Natural killer cell (primary cell): ENCODE results near the gene PRMT3. TPM values are rescaled to one million over a fixed set of nuclear protein-coding genes. Genes with fewer than 3 reads are reported as not detected.

Experiments used
- ATAC-seq, 3 donors: fragments of 150-1000 bp in 2 of 3; fragments of 200-7000 bp in 1 of 3; cut with Tn5 transposase; 1 replicate in 1 of 3; 2 replicates in 2 of 3; pipeline ENCODE4 v1.10.0; 2021; ENCODE audit warnings: mild to moderate bottlenecking in 2 of 3, moderate library complexity in 2 of 3
- DNase-seq, 2 donors: peaks; one replicate each; pipeline versions ENCODE4 v3.0.0 to v3.0.0-alpha.2; 2013 to 2021; ENCODE audit warnings: mixed read lengths in 1 of 2
- H3K27ac ChIP-seq: one replicate; pipeline ENCODE4 v1.5.1; 2013; ENCODE audit warnings: mild to moderate bottlenecking, low read length
- H3K27me3 ChIP-seq: one replicate; pipeline ENCODE4 v1.6.1; 2013; ENCODE audit warnings: low read length; ENCODE audit not compliant: control insufficient read depth, insufficient read depth
- H3K36me3 ChIP-seq: one replicate; pipeline ENCODE4 v1.6.1; 2013; ENCODE audit warnings: low read length; ENCODE audit not compliant: control insufficient read depth, insufficient read depth
- H3K4me1 ChIP-seq: one replicate; pipeline ENCODE4 v1.6.1; 2013; ENCODE audit warnings: low read length; ENCODE audit not compliant: control insufficient read depth, insufficient read depth
- H3K4me3 ChIP-seq: one replicate; pipeline ENCODE4 v1.5.1; 2013; ENCODE audit warnings: low read length
- H3K9me3 ChIP-seq: one replicate; pipeline ENCODE4 v1.6.1; 2013; ENCODE audit warnings: low read length; ENCODE audit not compliant: control insufficient read depth, insufficient read depth
- H3K27ac Mint-ChIP-seq, 2 donors: one replicate each; pipeline ENCODE4 v1.8.0; 2022; ENCODE audit warnings: mild to moderate bottlenecking in 2 of 2, mixed read lengths in 2 of 2, moderate library complexity in 1 of 2
- H3K27me3 Mint-ChIP-seq, 2 donors: one replicate each; pipeline ENCODE4 v1.8.0; 2022; ENCODE audit warnings: low read depth in 2 of 2, mixed read lengths in 2 of 2
- H3K36me3 Mint-ChIP-seq: one replicate; pipeline ENCODE4 v1.8.0; 2022; ENCODE audit warnings: mixed read lengths
- H3K4me1 Mint-ChIP-seq, 2 donors: one replicate each; pipeline ENCODE4 v1.8.0; 2022; ENCODE audit warnings: mixed read lengths in 2 of 2
- H3K4me3 Mint-ChIP-seq: one replicate; pipeline ENCODE4 v1.8.0; 2022; ENCODE audit warnings: mild to moderate bottlenecking, moderate library complexity, mixed read lengths
- H3K9me3 Mint-ChIP-seq, 2 donors: one replicate each; pipeline ENCODE4 v1.8.0; 2022; ENCODE audit warnings: mixed read lengths in 2 of 2
- WGBS: methylation state at CpG from one replicate; pipeline ENCODE4 v1.1.7; 2013; ENCODE audit warnings: missing lambda C conversion rate; ENCODE audit not compliant: insufficient coverage; 5-methylcytosine and 5-hydroxymethylcytosine counted together
- intact Hi-C: fragments of 100-400 bp; cut with micrococcal nuclease; formaldehyde crosslinking; loops from one replicate; pipeline ENCODE4 v1.14.2; 2022
- total RNA-seq, 4 donors: library from RNA; stranded (reverse); fragments of 120-200 nt in 1 of 4; gene quantifications; one replicate each; pipeline versions ENCODE4 v1.2.3 to v1.2.4, GENCODE V29; 2013 to 2022
- TF ChIP-seq, protein P1 (sequence below): fragments of 200-600 bp; IDR thresholded peaks from one replicate; pipeline ENCODE4 v1.8.0; 2022; ENCODE audit warnings: antibody characterized with exemption

The PRMT3 gene
- total RNA-seq, 3 donors from 2014 or later (not counting 1 experiment from before 2014, with no cell fraction given) = 10.4 to 12.4 (median 12.1) TPM

GRCh38 chr11:20351751-20352262, 35.7 kb upstream of the PRMT3 start:
- Histone ChIP-seq H3K4me1 (no peaks in the 10 kb centered on the region), H3K27ac (no peak overlapping the region), H3K4me3 (no peak overlapping the region), H3K36me3 (no peaks in the 10 kb centered on the region), H3K27me3 (no peaks in the 10 kb centered on the region), H3K9me3 (no peaks in the 10 kb centered on the region)
- 48% methylated on average over 2 of the region's 2 CpGs for WGBS
- H3K9me3 Mint-ChIP-seq = no peaks in the 10 kb centered on the region
- intact Hi-C loops = no loop called here
- H3K4me1 Mint-ChIP-seq = no peaks in the 10 kb centered on the region
- peaks cover 11 to 21% of the 10 kb centered on the region in 2 donors for H3K27me3 Mint-ChIP-seq
- ATAC-seq (no peak), DNase-seq (no peak)
- TF ChIP-seq, protein P1, sequence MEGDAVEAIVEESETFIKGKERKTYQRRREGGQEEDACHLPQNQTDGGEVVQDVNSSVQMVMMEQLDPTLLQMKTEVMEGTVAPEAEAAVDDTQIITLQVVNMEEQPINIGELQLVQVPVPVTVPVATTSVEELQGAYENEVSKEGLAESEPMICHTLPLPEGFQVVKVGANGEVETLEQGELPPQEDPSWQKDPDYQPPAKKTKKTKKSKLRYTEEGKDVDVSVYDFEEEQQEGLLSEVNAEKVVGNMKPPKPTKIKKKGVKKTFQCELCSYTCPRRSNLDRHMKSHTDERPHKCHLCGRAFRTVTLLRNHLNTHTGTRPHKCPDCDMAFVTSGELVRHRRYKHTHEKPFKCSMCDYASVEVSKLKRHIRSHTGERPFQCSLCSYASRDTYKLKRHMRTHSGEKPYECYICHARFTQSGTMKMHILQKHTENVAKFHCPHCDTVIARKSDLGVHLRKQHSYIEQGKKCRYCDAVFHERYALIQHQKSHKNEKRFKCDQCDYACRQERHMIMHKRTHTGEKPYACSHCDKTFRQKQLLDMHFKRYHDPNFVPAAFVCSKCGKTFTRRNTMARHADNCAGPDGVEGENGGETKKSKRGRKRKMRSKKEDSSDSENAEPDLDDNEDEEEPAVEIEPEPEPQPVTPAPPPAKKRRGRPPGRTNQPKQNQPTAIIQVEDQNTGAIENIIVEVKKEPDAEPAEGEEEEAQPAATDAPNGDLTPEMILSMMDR = no peak
- no peak overlapping the region for H3K27ac Mint-ChIP-seq
- no peaks in the 10 kb centered on the region for H3K36me3 Mint-ChIP-seq
- no peak overlapping the region for H3K4me3 Mint-ChIP-seq

GRCh38 chr11:20353829-20354434, 33.6 kb upstream of the PRMT3 start:
- Mint-ChIP-seq H3K9me3 (no peaks in the 10 kb centered on the region), H3K27me3 (peaks cover 0 to 18% of the 10 kb centered on the region in 2 donors), H3K36me3 (no peaks in the 10 kb centered on the region), H3K4me1 (no peaks in the 10 kb centered on the region), H3K27ac (no peak overlapping the region), H3K4me3 (no peak overlapping the region)
- DNase-seq (peak in 1 of 2 donors; percentile 62), ATAC-seq (peak in 2 of 3 donors; percentile 52)
- TF ChIP-seq, protein P1 = peak; percentile 78
- H3K36me3 ChIP-seq = no peaks in the 10 kb centered on the region
- intact Hi-C loops = loop anchor here (1.0 to 2.0 kb wide), 2 partner anchors 225 to 403 kb away; no protein-coding TSS in a partner anchor
- H3K27me3 ChIP-seq = no peaks in the 10 kb centered on the region
- H3K4me1 ChIP-seq = no peaks in the 10 kb centered on the region
- no peak overlapping the region for H3K4me3 ChIP-seq
- 6% methylated on average over 5 of the region's 6 CpGs for WGBS
- no peak overlapping the region for H3K27ac ChIP-seq
- no peaks in the 10 kb centered on the region for H3K9me3 ChIP-seq

DNA sequence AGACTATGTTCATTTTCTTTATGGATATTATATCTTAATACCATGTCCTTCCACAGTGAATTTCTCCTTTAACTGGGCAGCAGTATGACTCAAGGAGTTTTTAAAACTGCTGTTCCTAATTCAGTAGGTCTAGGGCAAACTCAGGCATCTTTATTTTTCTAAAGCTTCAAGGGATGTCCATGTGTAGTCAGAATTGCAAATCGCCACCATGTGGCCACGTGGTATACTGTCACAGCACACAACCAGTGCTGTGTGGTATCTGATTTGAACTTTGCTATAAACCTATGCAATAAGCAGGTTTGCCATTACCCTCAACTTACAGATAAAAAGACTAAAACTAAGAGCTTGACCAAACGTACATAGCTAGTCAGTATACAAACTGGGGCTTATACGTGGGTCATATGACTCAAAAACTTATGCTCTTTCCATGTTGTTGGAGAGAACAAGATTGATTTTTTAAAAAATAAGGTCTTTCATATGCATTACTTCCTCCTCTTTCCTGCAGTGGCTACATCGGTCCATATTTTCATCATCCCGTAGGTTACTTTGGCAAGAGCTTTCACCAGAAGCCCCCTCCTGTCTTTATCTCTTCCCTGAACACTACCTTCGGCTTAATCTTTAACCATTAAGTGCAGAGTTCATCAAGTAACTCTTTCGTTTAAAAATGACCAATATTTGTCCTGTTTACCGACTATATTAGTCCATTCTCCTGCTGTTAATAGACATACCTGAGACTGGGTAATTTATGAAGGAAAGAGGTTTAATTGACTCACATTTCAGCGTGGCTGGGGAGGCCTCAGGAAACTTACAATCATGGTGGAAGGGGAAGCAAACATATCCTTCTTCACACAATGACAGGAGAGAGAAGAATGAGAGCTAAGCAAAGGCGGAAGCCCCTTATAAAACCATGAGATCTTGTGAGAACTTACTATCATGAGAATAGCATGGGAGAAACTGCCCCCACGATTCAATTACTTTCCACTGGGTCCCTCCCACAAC, 32.0 kb upstream of the PRMT3 start:
- TF ChIP-seq, protein P1 = peak; percentile 63
- Histone ChIP-seq H3K9me3 (no peaks in the 10 kb centered on the region), H3K4me1 (peaks cover 2% of the 10 kb centered on the region), H3K27ac (no peak overlapping the region), H3K27me3 (no peaks in the 10 kb centered on the region), H3K4me3 (no peak overlapping the region), H3K36me3 (no peaks in the 10 kb centered on the region)
- Mint-ChIP-seq H3K4me3 (no peak overlapping the region), H3K4me1 (peaks cover 3 to 6% of the 10 kb centered on the region in 2 donors), H3K36me3 (no peaks in the 10 kb centered on the region), H3K27ac (no peak overlapping the region), H3K9me3 (no peaks in the 10 kb centered on the region), H3K27me3 (peaks cover 0 to 18% of the 10 kb centered on the region in 2 donors)
- intact Hi-C loops = loop anchor here (2.0 kb wide), 1 partner anchor 227 kb away; no protein-coding TSS in a partner anchor
- 51% methylated on average over 8 of the region's 12 CpGs for WGBS
- DNase-seq = peak in 1 of 2 donors; percentile 71
- peak; percentile 52 to 89 (median 86) for ATAC-seq
